AG04449 (cell line): ENCODE measurements around the gene MROH2A.

ENCODE experiments used
- CTCF ChIA-PET: fragments of 350-600 bp; formaldehyde crosslinking; extraction: SDS; loops from one replicate; lab custom pipeline; 2021; ENCODE audit warnings: antibody characterized with exemption; lab: Yijun Ruan, JAX
- POLR2A ChIA-PET: fragments of 400-600, 350-600 bp; formaldehyde crosslinking; extraction: SDS; loops from one replicate; lab custom pipeline; 2020; ENCODE audit warnings: antibody characterized with exemption, inconsistent platforms; lab: Yijun Ruan, JAX
- DNase-seq: peaks from one replicate; pipeline ENCODE4 v3.0.0-alpha.2; 2010; ENCODE audit warnings: low read depth, low spot score
- H3K4me3 ChIP-seq: 2 replicates; pipeline ENCODE4 v1.5.1; 2011; ENCODE audit warnings: low read depth, mild to moderate bottlenecking, control low read depth, low read length
- CTCF ChIP-seq: IDR thresholded peaks from one replicate; pipeline ENCODE4 v1.5.1; 2011; ENCODE audit warnings: mild to moderate bottlenecking, moderate library complexity, low read length, control low read depth, inconsistent platforms; ENCODE audit not compliant: insufficient read depth; ENCODE audit errors: missing control alignments

The MROH2A gene

DNA sequence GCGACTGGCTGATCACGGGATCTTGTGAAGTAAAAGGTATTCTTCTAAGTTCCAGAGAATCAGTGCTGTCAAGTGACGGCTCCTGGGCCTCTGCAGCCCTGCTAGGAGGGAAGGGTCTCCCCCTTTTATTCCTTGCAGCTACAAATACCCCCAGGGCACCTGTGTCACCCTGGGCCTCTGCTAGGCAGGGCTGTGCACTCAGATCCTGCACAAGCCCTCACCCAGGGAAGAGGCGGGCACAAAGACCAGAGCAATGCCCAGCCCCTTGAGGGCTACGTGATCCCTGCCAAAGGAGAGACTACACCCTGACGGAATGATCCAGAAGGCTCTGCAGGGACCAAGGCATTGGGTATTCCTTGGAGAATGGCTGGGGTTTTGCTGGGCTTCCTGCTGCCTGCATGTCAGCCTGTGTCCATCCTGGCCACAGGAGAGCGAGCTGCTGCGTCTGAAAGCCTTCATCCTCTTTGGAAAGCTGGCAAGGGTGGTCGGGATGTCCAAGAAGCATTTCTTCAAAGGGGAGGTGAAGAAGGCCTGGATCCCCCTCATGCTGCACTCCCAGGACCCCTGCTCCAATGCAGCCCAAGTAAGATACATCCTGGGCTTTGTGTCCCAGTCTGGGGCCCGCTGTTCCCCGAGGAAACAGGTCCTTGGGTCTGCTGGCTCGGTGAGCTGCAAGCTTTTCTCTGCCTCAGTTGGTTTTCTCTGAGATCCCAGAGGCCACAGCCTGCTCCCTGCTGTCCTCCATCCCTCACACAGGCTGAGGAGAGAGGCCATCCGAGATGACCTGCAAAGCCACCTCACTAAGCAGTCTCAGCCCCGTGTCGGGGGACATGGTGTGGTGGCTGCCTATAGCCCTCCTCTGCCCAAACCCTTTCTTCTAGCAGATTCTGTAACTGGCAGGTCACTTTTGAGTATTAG is 51.3 kb downstream of the MROH2A start:
- DNase-seq: no peak
- TF ChIP-seq CTCF: no peak
- ChIA-PET POLR2A (no interaction called here), CTCF (no interaction called here)
- no peak overlapping the region for H3K4me3 ChIP-seq

GRCh38 chr2:233830111-233830802 is 52.1 kb downstream of the MROH2A start:
- DNase-seq: no peak
- TF ChIP-seq CTCF: no peak
- no peak overlapping the region for H3K4me3 ChIP-seq
- POLR2A ChIA-PET: no interaction called here
- CTCF ChIA-PET: no interaction called here

GRCh38 chr2:233831011-233831721 is 53.0 kb downstream of the MROH2A start:
- ChIA-PET POLR2A (no interaction called here), CTCF (interaction anchor here (1.2 kb wide), 1 partner anchor 382 kb away, joined by 4 read pairs; no protein-coding TSS in a partner anchor)
- no peak for DNase-seq
- TF ChIP-seq CTCF: no peak
- H3K4me3 ChIP-seq: no peak overlapping the region

GRCh38 chr2:233831861-233832260 is 53.7 kb downstream of the MROH2A start:
- CTCF ChIA-PET: interaction anchor here (0.8 to 1.9 kb wide), 3 partner anchors 383 to 388 kb away, joined by 4 to 13 read pairs (median 4); no protein-coding TSS in a partner anchor

GRCh38 chr2:233832414-233832813 is 54.3 kb downstream of the MROH2A start:
- TF ChIP-seq CTCF: no peak
- ChIA-PET POLR2A (interaction anchor here (0.6 kb wide), 1 partner anchor 296 kb away, joined by 3 read pairs; no protein-coding TSS in a partner anchor), CTCF (interaction anchor here (0.7 to 1.9 kb wide), 3 partner anchors 72 to 389 kb away, joined by 3 to 13 read pairs (median 4); partner anchors contain the start of gene UGT1A1)
- H3K4me3 ChIP-seq: no peak overlapping the region
- DNase-seq: no peak

More at GRCh38 chr2:233831861-233832260, 53.7 kb downstream of the MROH2A start:
- no peak for DNase-seq
- H3K4me3 ChIP-seq: no peak overlapping the region
- POLR2A ChIA-PET: no interaction called here
- no peak for TF ChIP-seq CTCF
